ENCODE data around the gene MRM1. TPM values are rescaled to one million over a fixed set of nuclear protein-coding genes. Genes with fewer than 3 reads are reported as not detected.
A peak's percentile ranks its signal among the peaks of the same experiment; 100 is the strongest.

MRM1 gene
- total and polyA plus RNA-seq, 2 experiments from 2014 or later, result 3.8 to 5.9 TPM

- H3K27me3 ChIP-seq (replicated peaks; ENCODE audit: insufficient read depth), result no peaks in the 10 kb centered on the region
- H3K9me2 ChIP-seq (ENCODE audit: insufficient read depth), result no peaks in the 10 kb centered on the region
- DNase-seq, result peak; percentile 90
- H3K9me3 ChIP-seq (ENCODE audit: low read depth), result no peaks in the 10 kb centered on the region
- H3K4me2 ChIP-seq (ENCODE audit: unreplicated experiment), result peak within 1 kb of the TSS; percentile 76
- peaks cover 12% of the 10 kb centered on the region for H3K4me1 ChIP-seq (ENCODE audit: insufficient read depth)
- peak within 1 kb of the TSS; percentile 36 for H3K27ac ChIP-seq
- TF ChIP-seq EZH2 (IDR thresholded peaks at IDR 0.05; ENCODE audit: insufficient read depth, poor library complexity, severe bottlenecking) (no peak), EZH2phosphoT487 (IDR thresholded peaks at IDR 0.05; ENCODE audit: insufficient read depth, low read depth) (no peak)
- WGBS, 2 experiments (ENCODE audit: low coverage in 1 of 2, low lambda C conversion rate in 2 of 2, missing lambda C conversion rate in 2 of 2), result 2 to 4% methylated on average over 30 to 41 of the region's 87 CpGs
- H3K4me3 ChIP-seq, result peak within 1 kb of the TSS; percentile 80
- peaks cover under 1% of the 10 kb centered on the region; the same call in 1 of the 2 replicates for H3K79me2 ChIP-seq (ENCODE audit: insufficient read depth)
- H2AFZ ChIP-seq, result peak within 1 kb of the TSS; percentile 65
- H3K9ac ChIP-seq, result peak within 1 kb of the TSS; percentile 85
- H3K36me3 ChIP-seq (ENCODE audit: low read depth), result peaks cover 34% of the 10 kb centered on the region
- H3F3A ChIP-seq (ENCODE audit: insufficient read depth), result peaks cover 43% of the 10 kb centered on the region
- in situ Hi-C loops (cut with MboI), result no loop called here
- no peaks in the 10 kb centered on the region for H4K20me1 ChIP-seq (ENCODE audit: insufficient read depth)
Observed at GRCh38 chr17:36591434-36592315, 9.7 kb upstream of the MRM1 start, which contains the start of gene DHRS11. TSS of gene DHRS11 (plus strand) at chr17:36591879. CDS start at chr17:36592010, 131 bp downstream.

DNA sequence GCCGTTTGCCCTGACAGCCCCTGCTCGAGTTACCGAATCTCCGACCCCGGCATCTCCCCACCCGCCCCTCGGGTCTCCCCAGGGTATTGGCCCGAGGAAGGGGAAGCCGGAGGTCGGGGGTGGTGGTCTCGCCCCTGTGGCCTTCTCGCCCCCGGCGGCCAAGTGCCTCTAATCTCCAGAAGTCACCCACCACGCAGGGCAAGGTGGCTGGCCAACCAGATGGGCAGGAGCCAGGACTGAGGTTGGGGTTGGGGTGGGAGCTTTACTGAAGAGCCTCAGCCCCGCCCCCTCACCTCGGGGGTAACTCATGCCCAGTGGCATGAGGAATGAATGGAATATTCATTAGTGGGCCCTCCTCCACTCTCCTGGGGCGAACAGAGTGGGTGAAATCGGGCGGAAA lies 9.1 kb upstream of the MRM1 start:
- peak overlapping the region; percentile 65 for H2AFZ ChIP-seq
- H3K9ac ChIP-seq, result peak overlapping the region; percentile 85
- no peak for TF ChIP-seq EZH2phosphoT487 (IDR thresholded peaks at IDR 0.05; ENCODE audit: insufficient read depth, low read depth)
- no peak for TF ChIP-seq EZH2 (IDR thresholded peaks at IDR 0.05; ENCODE audit: insufficient read depth, poor library complexity, severe bottlenecking)
- H3K27me3 ChIP-seq (replicated peaks; ENCODE audit: insufficient read depth), result no peaks in the 10 kb centered on the region
- in situ Hi-C loops (cut with MboI), result no loop called here
- no peaks in the 10 kb centered on the region for H3K9me2 ChIP-seq (ENCODE audit: insufficient read depth)
- peaks cover 12% of the 10 kb centered on the region for H3K4me1 ChIP-seq (ENCODE audit: insufficient read depth)
- H3K36me3 ChIP-seq (ENCODE audit: low read depth), result peaks cover 28% of the 10 kb centered on the region
- H3K4me2 ChIP-seq (ENCODE audit: unreplicated experiment), result peak overlapping the region; percentile 76
- no peaks in the 10 kb centered on the region for H3K9me3 ChIP-seq (ENCODE audit: low read depth)
- peaks cover 38% of the 10 kb centered on the region for H3F3A ChIP-seq (ENCODE audit: insufficient read depth)
- WGBS, 2 experiments (ENCODE audit: low coverage in 1 of 2, low lambda C conversion rate in 2 of 2, missing lambda C conversion rate in 2 of 2), result 5 to 7% methylated on average over 13 to 19 of the region's 20 CpGs
- no peak overlapping the region for H3K27ac ChIP-seq
- no peaks in the 10 kb centered on the region for H4K20me1 ChIP-seq (ENCODE audit: insufficient read depth)
- no peaks in the 10 kb centered on the region for H3K79me2 ChIP-seq (ENCODE audit: insufficient read depth)
- peak; percentile 62 for DNase-seq
- peak overlapping the region; percentile 80 for H3K4me3 ChIP-seq

GRCh38 chr17:36592716-36593321 lies 8.6 kb upstream of the MRM1 start:
- DNase-seq, result no peak
- no peak for TF ChIP-seq EZH2 (IDR thresholded peaks at IDR 0.05; ENCODE audit: insufficient read depth, poor library complexity, severe bottlenecking)
- TF ChIP-seq EZH2phosphoT487 (IDR thresholded peaks at IDR 0.05; ENCODE audit: insufficient read depth, low read depth), result no peak
- Histone ChIP-seq H2AFZ (peak overlapping the region; percentile 65; the same call in 1 of the 2 replicates), H3K9ac (peak overlapping the region; percentile 85), H3K27ac (no peak overlapping the region), H3K27me3 (replicated peaks; ENCODE audit: insufficient read depth) (no peaks in the 10 kb centered on the region), H3F3A (ENCODE audit: insufficient read depth) (peaks cover 33% of the 10 kb centered on the region), H3K4me1 (ENCODE audit: insufficient read depth) (peaks cover 12% of the 10 kb centered on the region), H3K9me3 (ENCODE audit: low read depth) (no peaks in the 10 kb centered on the region), H3K4me2 (ENCODE audit: unreplicated experiment) (peak overlapping the region; percentile 76), H3K79me2 (ENCODE audit: insufficient read depth) (no peaks in the 10 kb centered on the region), H4K20me1 (ENCODE audit: insufficient read depth) (no peaks in the 10 kb centered on the region), H3K36me3 (ENCODE audit: low read depth) (peaks cover 22% of the 10 kb centered on the region), H3K4me3 (peak overlapping the region; percentile 80), H3K9me2 (ENCODE audit: insufficient read depth) (no peaks in the 10 kb centered on the region)
- in situ Hi-C loops (cut with MboI), result no loop called here
- WGBS, 2 experiments (ENCODE audit: low coverage in 1 of 2, low lambda C conversion rate in 2 of 2, missing lambda C conversion rate in 2 of 2), result 45 to 53% methylated on average over 4 of the region's 4 CpGs

DNA sequence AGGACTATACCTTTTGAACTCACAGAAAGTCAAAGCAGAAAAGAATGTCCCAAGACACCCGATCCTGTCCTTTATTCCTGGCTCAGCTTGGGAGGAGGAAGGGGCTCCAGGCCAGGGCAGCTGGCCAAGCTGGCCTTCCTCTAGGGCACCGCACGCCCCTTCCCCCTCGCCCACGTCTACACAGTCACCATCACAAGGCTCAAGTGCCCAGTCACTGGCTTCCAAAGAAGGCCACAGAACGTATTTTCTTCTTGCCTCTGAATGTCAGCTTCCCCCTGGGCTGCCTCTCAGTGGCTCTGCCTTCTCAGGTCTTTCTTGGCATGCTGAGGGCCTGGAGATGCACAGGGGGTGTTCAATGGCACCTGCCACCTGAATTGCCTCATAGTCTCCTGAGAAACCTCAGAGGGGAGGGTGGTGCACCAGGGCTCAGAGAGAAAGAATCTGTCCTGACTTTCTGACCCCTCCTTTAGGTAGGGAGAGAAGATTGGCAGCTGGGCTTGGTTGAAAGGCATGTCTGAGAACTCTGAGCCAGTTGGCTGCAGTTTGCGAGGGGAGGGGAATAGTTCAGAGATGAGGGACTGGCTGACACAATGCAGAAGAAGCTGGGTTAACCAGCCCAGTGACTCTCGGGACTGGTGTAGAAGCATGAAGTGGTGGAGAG lies 7.6 kb upstream of the MRM1 start:
- Histone ChIP-seq H3K9me2 (ENCODE audit: insufficient read depth) (no peaks in the 10 kb centered on the region), H2AFZ (no peak overlapping the region), H3K4me3 (no peak overlapping the region), H3K9ac (no peak overlapping the region), H3K4me2 (ENCODE audit: unreplicated experiment) (no peak overlapping the region), H3F3A (ENCODE audit: insufficient read depth) (peaks cover 26% of the 10 kb centered on the region), H3K4me1 (ENCODE audit: insufficient read depth) (peaks cover 12% of the 10 kb centered on the region), H3K27ac (no peak overlapping the region), H3K79me2 (ENCODE audit: insufficient read depth) (no peaks in the 10 kb centered on the region), H3K9me3 (ENCODE audit: low read depth) (no peaks in the 10 kb centered on the region), H4K20me1 (ENCODE audit: insufficient read depth) (no peaks in the 10 kb centered on the region), H3K36me3 (ENCODE audit: low read depth) (peaks cover 13% of the 10 kb centered on the region), H3K27me3 (replicated peaks; ENCODE audit: insufficient read depth) (no peaks in the 10 kb centered on the region)
- TF ChIP-seq EZH2 (IDR thresholded peaks at IDR 0.05; ENCODE audit: insufficient read depth, poor library complexity, severe bottlenecking), result no peak
- no peak for TF ChIP-seq EZH2phosphoT487 (IDR thresholded peaks at IDR 0.05; ENCODE audit: insufficient read depth, low read depth)
- in situ Hi-C loops (cut with MboI), result no loop called here
- 84 to 86% methylated on average over 8 of the region's 8 CpGs for WGBS, 2 experiments (ENCODE audit: low coverage in 1 of 2, low lambda C conversion rate in 2 of 2, missing lambda C conversion rate in 2 of 2)
- DNase-seq, result no peak
